ENCODE data around the gene COX20. TPM values are rescaled to one million over a fixed set of nuclear protein-coding genes. Genes with fewer than 3 reads are reported as not detected.

The COX20 gene
- total RNA-seq, 1 experiment from 2014 or later: 38.0 TPM

DNA sequence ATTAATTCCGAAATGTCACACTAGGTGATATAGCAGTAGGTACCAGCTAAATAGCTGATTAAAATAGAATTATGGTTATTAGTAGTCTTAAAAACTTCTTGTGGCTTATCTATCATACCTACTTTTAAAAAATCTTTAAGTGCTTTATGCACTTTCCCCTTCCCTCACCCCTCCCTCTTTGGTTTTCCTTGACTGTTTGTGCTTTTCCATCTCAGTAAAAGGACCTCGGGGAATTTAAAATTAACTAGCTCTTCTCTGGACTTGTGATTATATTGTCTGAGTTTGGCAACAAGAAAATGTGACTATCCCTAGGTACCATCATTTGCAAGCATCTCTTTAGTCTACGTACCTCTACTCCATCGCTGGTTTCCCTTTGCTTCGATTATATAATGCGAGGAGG lies 11.2 kb downstream of the COX20 start:
- no peaks in the 10 kb centered on the region for H3K9me3 Mint-ChIP-seq
- no peak overlapping the region for H2BK120ac ChIP-seq (ENCODE audit: low read depth, low read length, poor library complexity, severe bottlenecking)
- no peak overlapping the region for H3K4ac ChIP-seq (ENCODE audit: low read depth, low read length)
- DNase-seq: no peak
- no peak overlapping the region for H3K56ac ChIP-seq (ENCODE audit: insufficient read length, low read depth, low read length)
- H3T11ph ChIP-seq (ENCODE audit: low read length): no peak overlapping the region
- H3K4me1 ChIP-seq (ENCODE audit: insufficient read depth, low read length): no peaks in the 10 kb centered on the region
- TF ChIP-seq, protein P1, sequence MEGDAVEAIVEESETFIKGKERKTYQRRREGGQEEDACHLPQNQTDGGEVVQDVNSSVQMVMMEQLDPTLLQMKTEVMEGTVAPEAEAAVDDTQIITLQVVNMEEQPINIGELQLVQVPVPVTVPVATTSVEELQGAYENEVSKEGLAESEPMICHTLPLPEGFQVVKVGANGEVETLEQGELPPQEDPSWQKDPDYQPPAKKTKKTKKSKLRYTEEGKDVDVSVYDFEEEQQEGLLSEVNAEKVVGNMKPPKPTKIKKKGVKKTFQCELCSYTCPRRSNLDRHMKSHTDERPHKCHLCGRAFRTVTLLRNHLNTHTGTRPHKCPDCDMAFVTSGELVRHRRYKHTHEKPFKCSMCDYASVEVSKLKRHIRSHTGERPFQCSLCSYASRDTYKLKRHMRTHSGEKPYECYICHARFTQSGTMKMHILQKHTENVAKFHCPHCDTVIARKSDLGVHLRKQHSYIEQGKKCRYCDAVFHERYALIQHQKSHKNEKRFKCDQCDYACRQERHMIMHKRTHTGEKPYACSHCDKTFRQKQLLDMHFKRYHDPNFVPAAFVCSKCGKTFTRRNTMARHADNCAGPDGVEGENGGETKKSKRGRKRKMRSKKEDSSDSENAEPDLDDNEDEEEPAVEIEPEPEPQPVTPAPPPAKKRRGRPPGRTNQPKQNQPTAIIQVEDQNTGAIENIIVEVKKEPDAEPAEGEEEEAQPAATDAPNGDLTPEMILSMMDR (conservative IDR thresholded peaks at IDR 0.05): no peak
- no peak overlapping the region for H4K5ac ChIP-seq (ENCODE audit: insufficient read length, low read depth, low read length)
- H4K20me1 ChIP-seq (ENCODE audit: control insufficient read depth, insufficient read depth, insufficient read length): no peaks in the 10 kb centered on the region
- no peaks in the 10 kb centered on the region for H3K23me2 ChIP-seq (ENCODE audit: insufficient read length, low read depth, low read length, poor library complexity, severe bottlenecking)
- no peaks in the 10 kb centered on the region for H3K27me3 Mint-ChIP-seq (ENCODE audit: low read depth)
- no peak overlapping the region for H2BK20ac ChIP-seq (ENCODE audit: low read depth, low read length, poor library complexity, severe bottlenecking)
- no peak overlapping the region for H3K27ac ChIP-seq (ENCODE audit: insufficient read length, low read depth, low read length)
- no peak overlapping the region for H2BK15ac ChIP-seq (ENCODE audit: low read depth, low read length)
- no peaks in the 10 kb centered on the region for H3K27me3 ChIP-seq (ENCODE audit: insufficient read depth, low read length)
- H3K27ac Mint-ChIP-seq: peak overlapping the region in 1 of 3 experiments; percentile 74; a peak in 2 of 7 replicates
- no peak overlapping the region for H3K4me3 Mint-ChIP-seq
- H2AFZ ChIP-seq (ENCODE audit: low read length): no peak overlapping the region
- no peaks in the 10 kb centered on the region for H3K4me1 Mint-ChIP-seq
- no peak overlapping the region for H2AK5ac ChIP-seq (ENCODE audit: insufficient read length, low read length)
- H3K4me2 ChIP-seq (ENCODE audit: insufficient read depth, insufficient read length, low read length): no peak overlapping the region
- no peak overlapping the region for H4K8ac ChIP-seq (replicated peaks; ENCODE audit: insufficient read length, low read depth, low read length)
- H3K14ac ChIP-seq (ENCODE audit: insufficient read depth, low read length): no peak overlapping the region
- H3K79me1 ChIP-seq (ENCODE audit: insufficient read depth, low read depth, low read length, poor library complexity, severe bottlenecking): no peaks in the 10 kb centered on the region
- H3K79me2 ChIP-seq (ENCODE audit: insufficient read depth, low read length): no peaks in the 10 kb centered on the region
- H3K9me3 ChIP-seq (ENCODE audit: control insufficient read depth, low read depth, low read length): no peaks in the 10 kb centered on the region
- H3K9ac ChIP-seq (ENCODE audit: extremely low read depth, insufficient read length, low read length): no peak overlapping the region
- no peak overlapping the region for H3K23ac ChIP-seq (ENCODE audit: insufficient read length, low read depth, low read length)
- no peak overlapping the region for H4K91ac ChIP-seq (ENCODE audit: insufficient read length, low read depth, low read length)
- WGBS (ENCODE audit: extremely low coverage, insufficient read length, low lambda C conversion rate): no CpG with 5 or more reads among the region's 6 CpGs
- H3K18ac ChIP-seq (ENCODE audit: insufficient read length, low read depth, low read length): no peak overlapping the region
- H3K36me3 Mint-ChIP-seq (ENCODE audit: insufficient read depth in 1 of 3, low read depth in 3 of 3): peaks cover 55 to 97% (median 86%) of the 10 kb centered on the region in 3 experiments
- no peak overlapping the region for H2BK5ac ChIP-seq (ENCODE audit: insufficient read length, low read length)
- H2BK12ac ChIP-seq (ENCODE audit: insufficient read length, low read depth, low read length): no peak overlapping the region

Measured in H9 (cell line).